H1 (cell line): ENCODE results near the gene OR2H2. TPM values are rescaled to one million over a fixed set of nuclear protein-coding genes. Genes with fewer than 3 reads are reported as not detected.
A peak's percentile ranks its signal among the peaks of the same experiment; 100 is the strongest.

Source experiments
- CTCF ChIA-PET: fragments of 300-600 bp; sonication (Branson Sonifier 250); formaldehyde crosslinking; loops from one replicate; lab custom pipeline; 2021; ENCODE audit not compliant: partially characterized antibody; lab: Charles Lee
- POLR2A ChIA-PET: fragments of 300-600 bp; sonication (Branson Sonifier 250); formaldehyde crosslinking; loops from one replicate; lab custom pipeline; 2021; ENCODE audit warnings: inconsistent platforms; ENCODE audit not compliant: partially characterized antibody; lab: Charles Lee
- DNase-seq, 2 experiments: peaks; one replicate each; pipeline versions ENCODE4 v3.0.0 to v3.0.0-alpha.2; 2010 to 2022; ENCODE audit warnings: low spot score in 2 of 2, low read depth in 1 of 2, mixed read lengths in 1 of 2
- FAIRE-seq: peaks from 2 replicates; lab custom pipeline; 2011; peaks lifted over from hg19 to GRCh38; lab: Jason Lieb, UNC
- H2AFZ ChIP-seq: 2 replicates; pipeline ENCODE4 v1.8.1; 2012; ENCODE audit warnings: low read length, inconsistent platforms
- H2AK5ac ChIP-seq: 2 replicates; pipeline ENCODE4 v1.6.1; 2013; ENCODE audit warnings: low read depth, low read length
- H2BK120ac ChIP-seq: replicated peaks from 2 replicates; pipeline ENCODE3; 2013; ENCODE audit warnings: low read depth, low read length, inconsistent platforms
- H2BK12ac ChIP-seq: 2 replicates; pipeline ENCODE4 v1.6.1; 2013; ENCODE audit warnings: low read depth, low read length
- H2BK15ac ChIP-seq: 2 replicates; pipeline ENCODE4 v1.6.1; 2013; ENCODE audit warnings: low read length
- H2BK20ac ChIP-seq: 2 replicates; pipeline ENCODE4 v1.6.1; 2013; ENCODE audit warnings: low read length
- H2BK5ac ChIP-seq: 2 replicates; pipeline ENCODE4 v1.6.1; 2013; ENCODE audit warnings: low read depth, low read length
- H3K14ac ChIP-seq: 2 replicates; pipeline ENCODE4 v1.6.1; 2013; ENCODE audit warnings: inconsistent platforms; ENCODE audit not compliant: insufficient read length
- H3K18ac ChIP-seq: 2 replicates; pipeline ENCODE4 v1.6.1; 2013; ENCODE audit warnings: low read length; ENCODE audit errors: extremely low read depth
- H3K23ac ChIP-seq: 2 replicates; pipeline ENCODE4 v1.6.1; 2013; ENCODE audit warnings: inconsistent platforms; ENCODE audit not compliant: insufficient read length
- H3K23me2 ChIP-seq: 2 replicates; pipeline ENCODE4 v1.6.1; 2013; ENCODE audit warnings: low read depth, low read length
- H3K27ac ChIP-seq: 2 replicates; pipeline ENCODE4 v1.6.1; 2011; ENCODE audit warnings: low read depth, low read length, inconsistent platforms
- H3K27me3 ChIP-seq, 4 experiments: replicated peaks in 1 of 4; 1 replicate in 1 of 4; 2 replicates in 3 of 4; pipeline versions ENCODE4 v1.6.1 to v1.8.1; 2011 to 2013; ENCODE audit warnings: low read length in 3 of 4, mild to moderate bottlenecking in 3 of 4, inconsistent platforms in 2 of 4, mixed read lengths in 2 of 4, moderate library complexity in 1 of 4; ENCODE audit not compliant: control insufficient read depth in 3 of 4, insufficient read depth in 3 of 4; ENCODE audit errors: extremely low read depth in 1 of 4
- H3K36me3 ChIP-seq, 4 experiments: 2 replicates each; pipeline versions ENCODE4 v1.6.1 to v1.8.1; 2011 to 2013; ENCODE audit warnings: mild to moderate bottlenecking in 4 of 4, low read length in 3 of 4, moderate library complexity in 2 of 4, control low read depth in 1 of 4, inconsistent platforms in 1 of 4; ENCODE audit not compliant: insufficient read depth in 4 of 4, control insufficient read depth in 2 of 4
- H3K4ac ChIP-seq: replicated peaks from 2 replicates; pipeline ENCODE3; 2013; ENCODE audit warnings: low read length, low read depth, mixed read lengths, inconsistent platforms; ENCODE audit not compliant: insufficient read length
- H3K4me1 ChIP-seq, 4 experiments: replicated peaks in 1 of 4; 1 replicate in 1 of 4; 2 replicates in 3 of 4; pipeline versions ENCODE4 v1.6.1 to v1.8.1; 2011 to 2013; ENCODE audit warnings: low read length in 3 of 4, inconsistent platforms in 2 of 4, mixed read lengths in 1 of 4; ENCODE audit not compliant: insufficient read depth in 4 of 4, control insufficient read depth in 3 of 4
- H3K4me2 ChIP-seq, 2 experiments: 2 replicates each; pipeline versions ENCODE4 v1.6.1 to v1.8.1; 2011 to 2013; ENCODE audit warnings: low read depth in 2 of 2, low read length in 2 of 2, control low read depth in 1 of 2, inconsistent platforms in 1 of 2, mild to moderate bottlenecking in 1 of 2; ENCODE audit not compliant: insufficient read depth in 1 of 2
- H3K4me3 ChIP-seq, 4 experiments: fragments of 200-600, 300-600 bp in 1 of 4; sonication (generic), shearing (Covaris generic), sonication (Bioruptor Twin) in 1 of 4; 2 replicates each; pipeline versions ENCODE4 v1.5.1 to v1.8.1; 2011 to 2016; ENCODE audit warnings: low read length in 4 of 4, low read depth in 3 of 4, control low read depth in 2 of 4, inconsistent platforms in 2 of 4, mild to moderate bottlenecking in 2 of 4, mixed read lengths in 1 of 4, moderate library complexity in 1 of 4; ENCODE audit not compliant: insufficient read depth in 2 of 4; ENCODE audit errors: extremely low read depth in 1 of 4
- H3K56ac ChIP-seq: replicated peaks from 2 replicates; pipeline ENCODE3; 2013; ENCODE audit warnings: low read depth, mild to moderate bottlenecking, mixed read lengths, low read length, inconsistent platforms; ENCODE audit not compliant: insufficient read length
- H3K79me1 ChIP-seq: 2 replicates; pipeline ENCODE4 v1.6.1; 2013; ENCODE audit warnings: low read depth, low read length, control low read depth
- H3K79me2 ChIP-seq, 2 experiments: 2 replicates each; pipeline versions ENCODE4 v1.6.1 to v1.8.1; 2012 to 2013; ENCODE audit warnings: low read length in 2 of 2, mild to moderate bottlenecking in 2 of 2, inconsistent platforms in 1 of 2; ENCODE audit not compliant: insufficient read depth in 2 of 2, control insufficient read depth in 1 of 2
- H3K9ac ChIP-seq, 4 experiments: replicated peaks in 1 of 4; 1 replicate in 1 of 4; 2 replicates in 3 of 4; pipeline versions ENCODE4 v1.6.1 to v1.8.1; 2011 to 2013; ENCODE audit warnings: low read depth in 3 of 4, low read length in 3 of 4, control low read depth in 2 of 4, mild to moderate bottlenecking in 2 of 4, moderate library complexity in 2 of 4, inconsistent platforms in 1 of 4; ENCODE audit errors: extremely low read depth in 1 of 4
- H3K9me3 ChIP-seq, 2 experiments: 2 replicates each; pipeline versions ENCODE4 v1.6.1 to v1.8.1; 2012 to 2013; ENCODE audit warnings: mild to moderate bottlenecking in 2 of 2, moderate library complexity in 2 of 2, control low read depth in 1 of 2, inconsistent platforms in 1 of 2, low read depth in 1 of 2, low read length in 1 of 2, mixed read lengths in 1 of 2; ENCODE audit not compliant: insufficient read depth in 2 of 2
- H4K20me1 ChIP-seq, 2 experiments: replicated peaks in 1 of 2; 2 replicates each; pipeline versions ENCODE3 to v1.8.1; 2011 to 2013; ENCODE audit warnings: inconsistent platforms in 2 of 2, low read length in 2 of 2, mild to moderate bottlenecking in 1 of 2; ENCODE audit not compliant: insufficient read depth in 2 of 2, control insufficient read depth in 1 of 2
- H4K5ac ChIP-seq: 2 replicates; pipeline ENCODE4 v1.6.1; 2013; ENCODE audit warnings: low read length, low read depth, mixed read lengths, inconsistent platforms; ENCODE audit not compliant: insufficient read length
- H4K8ac ChIP-seq: 2 replicates; pipeline ENCODE4 v1.8.0; 2013; ENCODE audit warnings: mild to moderate bottlenecking, moderate library complexity, low read length, inconsistent platforms; ENCODE audit not compliant: insufficient read depth; ENCODE audit errors: extremely low read depth
- H4K91ac ChIP-seq: replicated peaks from 2 replicates; pipeline ENCODE3; 2013; ENCODE audit warnings: low read length, mixed read lengths, inconsistent platforms; ENCODE audit not compliant: insufficient read length
- CHD1 ChIP-seq: IDR thresholded peaks from 2 replicates; pipeline ENCODE4 v1.6.1; 2012; ENCODE audit warnings: low read depth, low read length, improper control_type of control experiment
- CTBP2 ChIP-seq: IDR thresholded peaks from 2 replicates; pipeline ENCODE4 v1.7.0; 2011; ENCODE audit warnings: borderline replicate concordance, mild to moderate bottlenecking, moderate library complexity, mixed read lengths, low read length; ENCODE audit not compliant: insufficient read depth, insufficient read length
- EZH2 ChIP-seq: fragments of 200-600 bp; sonication (generic); IDR thresholded peaks from 2 replicates; pipeline ENCODE4 v1.7.1; 2012; ENCODE audit warnings: low read depth, mild to moderate bottlenecking, moderate library complexity, low read length, inconsistent platforms; ENCODE audit not compliant: severe bottlenecking
- FOSL1 ChIP-seq: IDR thresholded peaks from 2 replicates; pipeline ENCODE4 v1.6.1; 2011; ENCODE audit warnings: mild to moderate bottlenecking, low read depth, low read length, moderate library complexity; ENCODE audit not compliant: insufficient read depth
- JUND ChIP-seq: IDR thresholded peaks from 2 replicates; pipeline ENCODE4 v1.6.1; 2011; ENCODE audit warnings: mild to moderate bottlenecking, improper control_type of control experiment, low read length
- SAP30 ChIP-seq: fragments of 300-600 bp; sonication (generic); IDR thresholded peaks from 2 replicates; pipeline ENCODE4 v1.7.1; 2012; ENCODE audit warnings: low read length, moderate library complexity, mild to moderate bottlenecking, inconsistent platforms; ENCODE audit not compliant: insufficient read depth, insufficient replicate concordance
- SIRT6 ChIP-seq: IDR thresholded peaks from one replicate; pipeline ENCODE4 v1.7.1; 2012; ENCODE audit warnings: low read length, inconsistent platforms
- WGBS, 2 experiments: shearing (Covaris generic) in 1 of 2; methylation state at CpG; one replicate each; pipeline versions ENCODE4 v1.1.6 to v1.1.7; 2013 to 2015; ENCODE audit warnings: low lambda C conversion rate in 2 of 2, mixed read lengths in 2 of 2, inconsistent platforms in 1 of 2, low coverage in 1 of 2, missing lambda C conversion rate in 1 of 2; ENCODE audit not compliant: insufficient replicate concordance in 2 of 2, insufficient coverage in 1 of 2, insufficient read length in 1 of 2; ENCODE audit errors: extremely low coverage in 1 of 2, missing lambda C conversion rate in 1 of 2; 5-methylcytosine and 5-hydroxymethylcytosine counted together
- polyA plus RNA-seq, 7 experiments: library from polyadenylated mRNA; depleted of rRNA in 3 of 7; stranded (reverse) in 5 of 7; unstranded in 2 of 7; fragments of >200 nt in 5 of 7; fragments of 200-250 nt in 2 of 7; gene quantifications; 1 replicate in 5 of 7; 2 replicates in 1 of 7; 4 replicates in 1 of 7; pipeline versions ENCODE4 v1.2.1 to v1.2.3, GENCODE V29; 2011 to 2013; ENCODE audit warnings: missing spikeins in 2 of 7, mixed read lengths in 2 of 7
- total RNA-seq: library from RNA; stranded (reverse); fragmentation: NEBNext Ultra II Directional; extraction: Animal tissue kit (Norgen Biotek cat#: 25700); gene quantifications from 2 replicates; pipeline ENCODE4 v1.2.1, GENCODE V29; 2021

Gene OR2H2
- total and polyA plus RNA-seq, 2 of the 8 experiments (the other 6 are each of a cell fraction or from before 2014, with no cell fraction given), result not detected

DNA sequence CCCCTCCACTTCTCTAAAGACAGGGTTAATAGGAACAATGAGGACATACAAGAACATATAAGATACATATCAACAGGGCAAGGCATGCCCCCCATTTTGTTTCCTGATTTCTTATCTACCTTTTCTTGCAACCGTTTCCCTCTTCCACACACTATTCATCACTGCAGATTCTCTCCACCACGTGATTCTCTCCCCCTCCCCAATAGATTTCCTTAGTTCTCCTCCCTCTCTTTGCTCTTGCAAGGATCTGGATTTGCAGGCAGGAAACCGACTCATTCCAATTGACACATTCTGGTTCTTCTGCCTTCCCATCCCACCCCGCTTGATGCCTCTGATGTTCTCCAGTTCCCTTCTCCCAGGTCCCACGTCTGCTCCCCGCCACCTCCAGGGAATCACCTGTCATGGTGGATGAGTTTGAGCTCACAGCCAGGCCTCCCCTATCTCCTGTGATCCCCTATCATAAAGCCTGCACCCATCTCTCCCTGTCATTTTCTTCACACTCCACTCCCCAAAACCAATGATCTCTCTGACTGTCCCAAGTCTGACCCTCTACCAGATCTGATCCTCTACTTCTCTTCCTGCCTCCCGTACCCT, 40.5 kb downstream of the OR2H2 start:
- no peak overlapping the region for H4K91ac ChIP-seq
- no peak overlapping the region; a peak in 1 of 7 replicates for H3K9ac ChIP-seq
- WGBS, 2 experiments, result 48% methylated on average over 7 of the region's 7 CpGs; no CpG with 5 or more reads in 1 of the 2 experiments
- no peak for FAIRE-seq
- H3K27me3 ChIP-seq, result no peaks in the 10 kb centered on the region
- no peak overlapping the region for H2AK5ac ChIP-seq
- TF ChIP-seq FOSL1 (no peak), CHD1 (no peak), SAP30 (no peak), SIRT6 (no peak), JUND (no peak), CTBP2 (no peak), EZH2 (no peak)
- TF ChIP-seq, all 59 proteins: peak for 0
- Histone ChIP-seq H3K4me2 (peak overlapping the region; percentile 78 to 93), H4K8ac (no peak overlapping the region), H3K23me2 (peaks cover 28% of the 10 kb centered on the region), H3K4me1 (peaks cover 6 to 39% (median 32%) of the 10 kb centered on the region in 4 experiments), H3K4ac (no peak overlapping the region), H3K14ac (no peak overlapping the region), H3K18ac (peak overlapping the region; percentile 68), H3K4me3 (peak overlapping the region; percentile 17 to 92 (median 54); a peak in 4 of 8 replicates), H2BK120ac (peak overlapping the region; percentile 59), H3K79me1 (peaks cover 14% of the 10 kb centered on the region), H4K5ac (no peak overlapping the region), H2AFZ (no peak overlapping the region), H2BK15ac (0 out of 2 replicates have a peak overlapping the region, but pooled peaks have one; percentile 47), H2BK20ac (no peak overlapping the region), H4K20me1 (peaks cover 5 to 10% of the 10 kb centered on the region in 2 experiments), H3K79me2 (peaks cover 13 to 57% of the 10 kb centered on the region in 2 experiments), H3K56ac (no peak overlapping the region), H2BK12ac (no peak overlapping the region), H3K27ac (no peak overlapping the region), H3K9me3 (no peaks in the 10 kb centered on the region), H2BK5ac (peak overlapping the region; percentile 54; the same call in 1 of the 2 replicates), H3K36me3 (peaks cover 24 to 38% (median 31%) of the 10 kb centered on the region in 4 experiments; a peak in 6 of 8 replicates), H3K23ac (no peak overlapping the region)
- ChIA-PET CTCF (interaction anchor here (1.4 to 33.1 kb wide), 6 partner anchors 14 to 71 kb away, joined by 3 to 658 read pairs (median 10); partner anchors contain the start of gene MOG), POLR2A (interaction anchor here (1.0 to 5.3 kb wide), 12 partner anchors 8 to 588 kb away, joined by 3 to 58 read pairs (median 5); partner anchors contain the start of genes GABBR1 and TRIM26)
- no peak for DNase-seq
